ENCODE results near the gene GSPT1.

- TF ChIP-seq EZH2 (IDR thresholded peaks at IDR 0.05) (no peak), POLR2AphosphoS5 (IDR thresholded peaks at IDR 0.05; ENCODE audit: borderline replicate concordance, low read depth, low read length) (no peak), FOXP2 (optimal IDR thresholded peaks at IDR 0.05; ENCODE audit: control extremely low read depth, extremely low read length, insufficient read depth) (no peak)
Measured at GRCh38 chr16:11843206-11843605, 72.5 kb downstream of the GSPT1 start.

Measured in SK-N-MC (cell line).